ENCODE measurements around the gene NR2F1-AS1. TPM values are rescaled to one million over a fixed set of nuclear protein-coding genes. Genes with fewer than 3 reads are reported as not detected.

Gene NR2F1-AS1
- total and polyA plus RNA-seq, 4 donors, result 2.0 to 4.0 (median 2.1) TPM

GRCh38 chr5:93517828-93518227, 63.2 kb downstream of the NR2F1-AS1 start:
- no peak for TF ChIP-seq FOXA1 (IDR thresholded peaks at IDR 0.05)
- no peak for TF ChIP-seq EGR1 (IDR thresholded peaks at IDR 0.05; ENCODE audit: low read depth in 2 of 2)
- no peaks in the 10 kb centered on the region for H3K9me3 ChIP-seq (ENCODE audit: control insufficient read depth in 4 of 4, low read length in 3 of 4)
- H3K27me3 ChIP-seq (ENCODE audit: control insufficient read depth in 4 of 4, insufficient read depth in 4 of 4, low read length in 3 of 4), result no peaks in the 10 kb centered on the region
- DNase-seq (ENCODE audit: low spot score), result no peak
- no peak overlapping the region for H3K27ac ChIP-seq (ENCODE audit: low read depth in 1 of 2, low read length in 2 of 2)
- H3K4me1 ChIP-seq (ENCODE audit: control insufficient read depth in 4 of 4, insufficient read depth in 4 of 4, low read length in 3 of 4), result no peaks in the 10 kb centered on the region
- no peak overlapping the region for H3K9ac ChIP-seq (ENCODE audit: low read depth in 1 of 2, low read length in 2 of 2)
- no peak overlapping the region for H3K4me3 ChIP-seq (ENCODE audit: low read depth in 1 of 3, low read length in 3 of 3)
- no peaks in the 10 kb centered on the region for H3K36me3 ChIP-seq (ENCODE audit: control insufficient read depth in 4 of 4, insufficient read depth in 3 of 4, low read depth in 1 of 4, low read length in 3 of 4)

- DNase-seq (ENCODE audit: low spot score), result no peak
- 94% methylated on average over 1 of the region's 1 CpG for WGBS
- Histone ChIP-seq H3K27me3 (ENCODE audit: control insufficient read depth in 4 of 4, insufficient read depth in 4 of 4, low read length in 3 of 4) (no peaks in the 10 kb centered on the region), H3K27ac (ENCODE audit: low read depth in 1 of 2, low read length in 2 of 2) (no peak overlapping the region), H3K9ac (ENCODE audit: low read depth in 1 of 2, low read length in 2 of 2) (no peak overlapping the region), H3K4me1 (ENCODE audit: control insufficient read depth in 4 of 4, insufficient read depth in 4 of 4, low read length in 3 of 4) (no peaks in the 10 kb centered on the region), H3K4me3 (ENCODE audit: low read depth in 1 of 3, low read length in 3 of 3) (no peak overlapping the region), H3K36me3 (ENCODE audit: control insufficient read depth in 4 of 4, insufficient read depth in 3 of 4, low read depth in 1 of 4, low read length in 3 of 4) (no peaks in the 10 kb centered on the region), H3K9me3 (ENCODE audit: control insufficient read depth in 4 of 4, low read length in 3 of 4) (no peaks in the 10 kb centered on the region)
- TF ChIP-seq NR2F2 (IDR thresholded peaks at IDR 0.05), result no peak
- no peak for TF ChIP-seq JUND (IDR thresholded peaks at IDR 0.05)
- TF ChIP-seq ZBTB33 (IDR thresholded peaks at IDR 0.05), result no peak
- no peak for TF ChIP-seq REST (IDR thresholded peaks at IDR 0.05)
- TF ChIP-seq EGR1 (IDR thresholded peaks at IDR 0.05; ENCODE audit: low read depth in 2 of 2), result no peak
- TF ChIP-seq TAF1 (conservative IDR thresholded peaks at IDR 0.05), result no peak
- no peak for TF ChIP-seq RAD21 (IDR thresholded peaks at IDR 0.05)
- no peak for TF ChIP-seq SP1 (IDR thresholded peaks at IDR 0.05)
- TF ChIP-seq FOXA1 (IDR thresholded peaks at IDR 0.05), result no peak
- no peak for TF ChIP-seq RXRA (IDR thresholded peaks at IDR 0.05)
- TF ChIP-seq HNF4G (IDR thresholded peaks at IDR 0.05), result no peak
- no peak for TF ChIP-seq CTCF (IDR thresholded peaks at IDR 0.05; ENCODE audit: low read depth, low read length, missing input control)
- no peak for TF ChIP-seq MAX (IDR thresholded peaks at IDR 0.05)
- no peak for TF ChIP-seq HNF4A (conservative IDR thresholded peaks at IDR 0.05)
- TF ChIP-seq YY1 (IDR thresholded peaks at IDR 0.05), result no peak
- TF ChIP-seq FOXA2 (IDR thresholded peaks at IDR 0.05), result no peak
- no peak for TF ChIP-seq GABPA (IDR thresholded peaks at IDR 0.05 in 1 of 2, conservative IDR thresholded peaks at IDR 0.05 in 1 of 2)
- TF ChIP-seq ATF3 (IDR thresholded peaks at IDR 0.05), result no peak
Measured at GRCh38 chr5:93513298-93513697, 67.7 kb downstream of the NR2F1-AS1 start.
